Measurements from ENCODE around the gene HEBP2. TPM values are rescaled to one million over a fixed set of nuclear protein-coding genes. Genes with fewer than 3 reads are reported as not detected.

Gene HEBP2
- total and polyA plus RNA-seq, 9 donors = 24.9 to 46.3 (median 35.5) TPM

- H3K27me3 ChIP-seq (ENCODE audit: control insufficient read depth, insufficient read depth, low read length) = no peaks in the 10 kb centered on the region
- no peak overlapping the region for H3K4me3 ChIP-seq (ENCODE audit: low read length)
- DNase-seq = no peak
- H3K4me1 ChIP-seq (ENCODE audit: control insufficient read depth, insufficient read depth, low read length) = no peaks in the 10 kb centered on the region
- WGBS (ENCODE audit: insufficient coverage) = 86% methylated on average over 2 of the region's 2 CpGs
- H3K9me3 ChIP-seq (replicated peaks; ENCODE audit: control insufficient read depth, low read depth, low read length) = no peaks in the 10 kb centered on the region
- no peaks in the 10 kb centered on the region for H3K36me3 ChIP-seq (ENCODE audit: control insufficient read depth, insufficient read depth, low read length)
- no peak overlapping the region for H3K27ac ChIP-seq (ENCODE audit: low read length)
These were observed 29.2 kb upstream of the HEBP2 start for GRCh38 chr6:138374815-138375214.

- H3K27ac ChIP-seq (ENCODE audit: low read length) = no peak overlapping the region
- no peaks in the 10 kb centered on the region for H3K36me3 ChIP-seq (ENCODE audit: control insufficient read depth, insufficient read depth, low read length)
- DNase-seq = no peak
- H3K4me3 ChIP-seq (ENCODE audit: low read length) = no peak overlapping the region
- no peaks in the 10 kb centered on the region for H3K27me3 ChIP-seq (ENCODE audit: control insufficient read depth, insufficient read depth, low read length)
- no peaks in the 10 kb centered on the region for H3K4me1 ChIP-seq (ENCODE audit: control insufficient read depth, insufficient read depth, low read length)
- H3K9me3 ChIP-seq (replicated peaks; ENCODE audit: control insufficient read depth, low read depth, low read length) = no peaks in the 10 kb centered on the region
These were observed 27.0 kb upstream of the HEBP2 start for GRCh38 chr6:138377042-138377441.

- Histone ChIP-seq H3K27me3 (ENCODE audit: control insufficient read depth, insufficient read depth, low read length) (no peaks in the 10 kb centered on the region), H3K4me1 (ENCODE audit: control insufficient read depth, insufficient read depth, low read length) (no peaks in the 10 kb centered on the region), H3K4me3 (ENCODE audit: low read length) (no peak within 1 kb of the TSS), H3K9me3 (replicated peaks; ENCODE audit: control insufficient read depth, low read depth, low read length) (no peaks in the 10 kb centered on the region), H3K27ac (ENCODE audit: low read length) (no peak within 1 kb of the TSS), H3K36me3 (ENCODE audit: control insufficient read depth, insufficient read depth, low read length) (no peaks in the 10 kb centered on the region)
- no peak for DNase-seq
- WGBS (ENCODE audit: insufficient coverage) = 72% methylated on average over 3 of the region's 6 CpGs
These were observed 26.2 kb upstream of the HEBP2 start, which contains the start of gene SMIM28 for GRCh38 chr6:138377844-138378243. Gene SMIM28 (plus strand): TSS chr6:138377905. CDS start chr6:138378073, 168 bp downstream.

- no peaks in the 10 kb centered on the region for H3K36me3 ChIP-seq (ENCODE audit: control insufficient read depth, insufficient read depth, low read length)
- no peaks in the 10 kb centered on the region for H3K9me3 ChIP-seq (replicated peaks; ENCODE audit: control insufficient read depth, low read depth, low read length)
- no peaks in the 10 kb centered on the region for H3K4me1 ChIP-seq (ENCODE audit: control insufficient read depth, insufficient read depth, low read length)
- DNase-seq = no peak
- no CpG with 5 or more reads among the region's 4 CpGs for WGBS (ENCODE audit: insufficient coverage)
- H3K4me3 ChIP-seq (ENCODE audit: low read length) = no peak overlapping the region
- no peaks in the 10 kb centered on the region for H3K27me3 ChIP-seq (ENCODE audit: control insufficient read depth, insufficient read depth, low read length)
- H3K27ac ChIP-seq (ENCODE audit: low read length) = no peak overlapping the region
These were observed 25.6 kb upstream of the HEBP2 start for GRCh38 chr6:138378463-138378862.

GRCh38 chr6:138382498-138383265 is 21.3 kb upstream of the HEBP2 start:
- no peaks in the 10 kb centered on the region for H3K27me3 ChIP-seq (ENCODE audit: control insufficient read depth, insufficient read depth, low read length)
- H3K4me3 ChIP-seq (ENCODE audit: low read length) = no peak overlapping the region
- H3K36me3 ChIP-seq (ENCODE audit: control insufficient read depth, insufficient read depth, low read length) = no peaks in the 10 kb centered on the region
- no peak for DNase-seq
- 30% methylated on average over 2 of the region's 8 CpGs for WGBS (ENCODE audit: insufficient coverage)
- no peaks in the 10 kb centered on the region for H3K9me3 ChIP-seq (replicated peaks; ENCODE audit: control insufficient read depth, low read depth, low read length)
- no peak overlapping the region for H3K27ac ChIP-seq (ENCODE audit: low read length)
- no peaks in the 10 kb centered on the region for H3K4me1 ChIP-seq (ENCODE audit: control insufficient read depth, insufficient read depth, low read length)

GRCh38 chr6:138383776-138384175 is 20.2 kb upstream of the HEBP2 start:
- no CpG with 5 or more reads among the region's 3 CpGs for WGBS (ENCODE audit: insufficient coverage)

GRCh38 chr6:138386897-138387296 is 17.1 kb upstream of the HEBP2 start:
- WGBS (ENCODE audit: insufficient coverage) = no CpG with 5 or more reads among the region's 3 CpGs
- no peaks in the 10 kb centered on the region for H3K9me3 ChIP-seq (replicated peaks; ENCODE audit: control insufficient read depth, low read depth, low read length)
- H3K27me3 ChIP-seq (ENCODE audit: control insufficient read depth, insufficient read depth, low read length) = no peaks in the 10 kb centered on the region
- no peak overlapping the region for H3K27ac ChIP-seq (ENCODE audit: low read length)
- no peaks in the 10 kb centered on the region for H3K4me1 ChIP-seq (ENCODE audit: control insufficient read depth, insufficient read depth, low read length)
- H3K36me3 ChIP-seq (ENCODE audit: control insufficient read depth, insufficient read depth, low read length) = no peaks in the 10 kb centered on the region
- no peak overlapping the region for H3K4me3 ChIP-seq (ENCODE audit: low read length)
- no peak for DNase-seq

More at GRCh38 chr6:138383776-138384175, 20.2 kb upstream of the HEBP2 start:
- no peaks in the 10 kb centered on the region for H3K4me1 ChIP-seq (ENCODE audit: control insufficient read depth, insufficient read depth, low read length)
- H3K27ac ChIP-seq (ENCODE audit: low read length) = no peak overlapping the region
- no peak for DNase-seq
- H3K9me3 ChIP-seq (replicated peaks; ENCODE audit: control insufficient read depth, low read depth, low read length) = no peaks in the 10 kb centered on the region
- H3K27me3 ChIP-seq (ENCODE audit: control insufficient read depth, insufficient read depth, low read length) = no peaks in the 10 kb centered on the region
- H3K36me3 ChIP-seq (ENCODE audit: control insufficient read depth, insufficient read depth, low read length) = no peaks in the 10 kb centered on the region
- H3K4me3 ChIP-seq (ENCODE audit: low read length) = no peak overlapping the region

- no peak for DNase-seq
- Histone ChIP-seq H3K36me3 (ENCODE audit: control insufficient read depth, insufficient read depth, low read length) (no peaks in the 10 kb centered on the region), H3K4me3 (ENCODE audit: low read length) (no peak overlapping the region), H3K27ac (ENCODE audit: low read length) (no peak overlapping the region), H3K4me1 (ENCODE audit: control insufficient read depth, insufficient read depth, low read length) (no peaks in the 10 kb centered on the region), H3K9me3 (replicated peaks; ENCODE audit: control insufficient read depth, low read depth, low read length) (no peaks in the 10 kb centered on the region), H3K27me3 (ENCODE audit: control insufficient read depth, insufficient read depth, low read length) (no peaks in the 10 kb centered on the region)
- WGBS (ENCODE audit: insufficient coverage) = no CpG with 5 or more reads among the region's 8 CpGs
These were observed 16.2 kb upstream of the HEBP2 start for GRCh38 chr6:138387577-138388368.

GRCh38 chr6:138389551-138389950 is 14.5 kb upstream of the HEBP2 start:
- DNase-seq = no peak
- WGBS (ENCODE audit: insufficient coverage) = 93% methylated on average over 2 of the region's 5 CpGs
- no peak overlapping the region for H3K4me3 ChIP-seq (ENCODE audit: low read length)
- no peak overlapping the region for H3K27ac ChIP-seq (ENCODE audit: low read length)
- H3K9me3 ChIP-seq (replicated peaks; ENCODE audit: control insufficient read depth, low read depth, low read length) = no peaks in the 10 kb centered on the region
- no peaks in the 10 kb centered on the region for H3K36me3 ChIP-seq (ENCODE audit: control insufficient read depth, insufficient read depth, low read length)
- H3K27me3 ChIP-seq (ENCODE audit: control insufficient read depth, insufficient read depth, low read length) = no peaks in the 10 kb centered on the region
- H3K4me1 ChIP-seq (ENCODE audit: control insufficient read depth, insufficient read depth, low read length) = no peaks in the 10 kb centered on the region

GRCh38 chr6:138393871-138394783 is 9.9 kb upstream of the HEBP2 start:
- Histone ChIP-seq H3K27me3 (ENCODE audit: control insufficient read depth, insufficient read depth, low read length) (no peaks in the 10 kb centered on the region), H3K27ac (ENCODE audit: low read length) (no peak overlapping the region), H3K4me1 (ENCODE audit: control insufficient read depth, insufficient read depth, low read length) (no peaks in the 10 kb centered on the region), H3K9me3 (replicated peaks; ENCODE audit: control insufficient read depth, low read depth, low read length) (no peaks in the 10 kb centered on the region), H3K36me3 (ENCODE audit: control insufficient read depth, insufficient read depth, low read length) (no peaks in the 10 kb centered on the region), H3K4me3 (ENCODE audit: low read length) (no peak overlapping the region)
- no peak for DNase-seq
- 44% methylated on average over 2 of the region's 5 CpGs for WGBS (ENCODE audit: insufficient coverage)
